ENCODE results near the gene ANO2.

The ANO2 gene

DNA sequence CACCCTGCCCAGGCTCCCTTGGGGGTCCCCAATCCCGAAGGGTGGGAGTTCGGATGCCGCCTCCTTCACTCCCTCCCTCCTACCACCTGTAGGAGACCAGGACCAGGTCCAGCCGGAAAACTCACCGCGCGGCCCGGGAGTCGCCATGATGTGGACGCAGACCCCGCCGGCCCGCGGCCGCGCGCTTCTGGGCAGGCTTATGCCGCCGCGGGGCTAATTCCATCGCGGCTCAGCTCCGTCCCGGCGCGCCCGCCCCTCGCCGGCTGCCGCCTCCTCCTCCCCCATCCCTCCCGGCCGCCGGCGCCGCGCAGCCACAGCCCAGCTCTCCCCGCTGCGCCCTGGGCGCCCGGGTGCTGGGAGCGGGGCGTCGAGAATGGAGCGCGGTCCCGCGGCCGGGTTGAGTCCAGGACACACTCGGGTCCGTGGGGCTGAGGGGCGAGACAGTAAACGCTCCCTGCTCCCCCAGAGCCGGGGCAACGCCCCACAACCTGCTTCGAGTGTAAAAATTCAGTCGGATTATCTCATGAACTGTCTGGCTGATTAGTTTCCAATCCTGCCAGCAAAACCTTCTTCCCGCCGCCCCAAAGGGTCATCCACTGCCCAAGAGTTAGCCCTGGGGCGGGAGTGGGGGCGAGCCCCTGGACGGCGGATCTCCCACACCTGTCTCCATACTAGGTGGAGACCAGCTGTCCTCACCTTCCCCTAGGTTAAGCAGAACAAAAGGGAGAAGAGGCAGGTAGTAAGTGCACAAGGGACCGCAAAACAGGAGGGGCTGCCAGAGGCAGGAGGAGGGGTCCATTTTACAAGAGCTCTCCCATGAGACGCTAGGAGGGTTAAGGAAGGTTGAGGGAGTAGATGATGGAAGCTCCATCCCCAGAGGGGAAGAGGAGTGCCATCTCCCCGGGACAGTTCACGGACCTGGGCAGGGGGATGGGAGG is at the start of gene ANO2:
ANO2 (minus strand) TSS at position 189 of the 938 bp plus-strand sequence; CDS start at position 147, 42 bp downstream.
- no peak for DNase-seq (ENCODE audit: low read depth in 2 of 2)

DNA sequence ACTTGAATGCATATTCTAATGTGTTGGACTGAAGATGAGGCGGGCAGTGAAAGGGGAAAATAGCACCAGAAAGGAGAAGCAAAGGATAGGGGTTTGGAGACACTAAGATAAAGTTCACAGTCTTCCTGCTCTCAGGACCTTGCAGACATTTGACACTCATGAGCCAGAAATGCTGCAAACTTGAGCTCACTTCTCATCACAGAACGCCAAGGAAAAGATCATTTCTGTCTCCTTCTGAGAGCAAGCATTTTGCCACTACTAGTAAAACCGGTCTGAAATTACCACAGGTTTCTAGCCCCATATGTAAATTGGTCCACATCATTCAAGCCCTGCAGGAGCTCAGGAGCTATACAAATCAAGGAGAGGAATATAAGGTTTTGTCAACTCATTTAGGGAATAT is 44.6 kb upstream of the ANO2 start:
- DNase-seq (ENCODE audit: low read depth in 2 of 2), result no peak

DNA sequence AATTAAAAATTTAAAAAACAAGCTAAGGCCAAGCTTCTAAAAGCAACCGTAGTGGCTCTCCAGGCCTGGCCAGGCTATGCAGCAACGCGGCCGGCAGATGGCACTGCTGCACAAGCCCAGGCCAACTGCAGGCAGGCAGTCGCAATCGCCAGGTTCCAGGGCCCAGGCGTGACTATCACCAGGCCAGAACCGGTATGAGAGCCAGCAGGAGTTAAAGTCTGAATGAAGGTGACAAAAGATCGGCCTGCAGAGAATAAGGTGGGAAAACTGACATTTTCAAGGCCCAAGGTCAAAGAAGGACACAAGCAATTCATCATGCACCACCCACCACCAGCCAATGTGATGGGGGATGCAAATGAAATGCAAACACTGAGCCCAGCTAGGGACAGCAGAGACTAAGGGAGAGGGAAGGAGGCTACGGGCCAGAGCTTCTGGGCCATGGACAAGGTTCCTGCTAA is 43.6 kb upstream of the ANO2 start:
- DNase-seq (ENCODE audit: low read depth in 2 of 2), result peak; percentile 57 to 72

DNA sequence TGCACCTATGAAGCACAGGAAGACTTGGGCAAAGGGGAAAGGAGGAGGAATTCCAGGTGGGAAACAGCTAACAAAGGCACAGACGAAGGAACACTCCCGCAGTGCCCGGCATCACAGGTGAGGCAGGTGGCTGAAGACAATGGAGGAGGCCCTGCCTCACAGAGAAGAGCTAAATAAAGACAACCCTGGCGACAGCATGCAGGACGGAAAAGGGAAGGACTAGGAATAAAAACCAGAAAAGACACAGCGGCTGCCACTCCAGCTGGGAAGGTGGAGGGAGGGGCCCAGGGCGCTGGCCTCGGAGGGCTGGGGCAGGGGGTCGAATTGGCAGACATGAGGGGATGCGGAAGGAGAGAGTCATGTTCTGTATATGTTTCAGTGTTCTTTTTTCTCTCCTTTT is 43.0 kb upstream of the ANO2 start:
- DNase-seq (ENCODE audit: low read depth in 2 of 2), result no peak

DNA sequence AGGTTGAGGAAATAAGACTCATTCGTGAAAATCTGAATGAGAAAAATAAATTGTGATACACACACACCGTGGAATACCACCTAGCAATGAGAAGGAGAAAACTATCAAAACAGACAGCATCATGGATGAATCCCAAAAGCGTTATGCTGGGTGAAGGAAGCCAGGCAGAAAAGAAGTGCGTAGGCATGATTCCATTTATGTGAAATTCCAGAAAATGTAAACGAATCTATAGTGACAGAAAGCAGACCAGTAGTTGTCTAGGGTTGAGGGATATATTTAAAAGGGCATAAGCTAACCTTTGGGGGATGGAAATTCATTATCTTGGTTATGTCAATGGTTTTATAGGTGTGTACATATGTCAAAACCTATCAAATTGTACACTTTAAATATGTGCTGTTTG is 42.5 kb upstream of the ANO2 start:
- DNase-seq (ENCODE audit: low read depth in 2 of 2), result no peak

DNA sequence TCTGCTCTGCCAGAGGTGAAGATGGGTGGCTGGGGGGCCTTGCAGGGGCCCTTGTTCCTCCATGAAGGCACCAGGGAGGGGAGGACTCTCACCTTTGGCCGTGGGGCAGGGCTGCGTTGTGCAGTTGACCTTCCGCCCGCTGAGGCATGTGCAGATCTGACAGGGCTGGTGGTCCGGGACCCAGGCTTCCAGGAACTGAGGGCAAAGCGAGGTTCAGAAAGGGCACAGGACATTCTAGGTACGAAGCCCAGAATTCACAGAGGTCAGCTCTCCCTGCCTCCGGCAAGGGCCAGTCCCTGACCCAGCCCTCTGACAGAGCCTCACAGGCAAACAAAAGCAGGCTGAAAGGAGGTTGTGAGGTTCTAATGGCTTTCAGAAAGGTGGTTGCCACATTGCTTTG is 40.4 kb upstream of the ANO2 start:
- no peak for DNase-seq (ENCODE audit: low read depth in 2 of 2)

DNA sequence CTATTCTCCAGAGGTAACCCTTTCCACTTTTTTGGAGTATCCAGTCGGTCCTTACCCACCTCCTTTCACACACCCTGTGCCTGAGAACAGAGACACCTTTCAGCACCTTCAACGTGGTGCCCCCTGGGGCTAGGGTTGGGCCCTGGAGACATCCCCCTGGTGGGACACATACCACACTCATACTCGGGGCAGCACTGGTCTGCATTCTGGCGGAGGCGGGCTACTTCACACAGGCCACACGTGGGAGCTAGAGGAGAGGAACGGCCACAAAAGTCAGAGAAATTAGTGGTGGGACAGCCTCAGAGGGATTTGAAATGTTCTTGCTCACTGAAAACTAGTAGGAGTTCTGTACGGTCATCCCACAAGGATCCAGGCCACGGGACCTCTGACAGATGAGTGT is 39.8 kb upstream of the ANO2 start:
- no peak for DNase-seq (ENCODE audit: low read depth in 2 of 2)

DNA sequence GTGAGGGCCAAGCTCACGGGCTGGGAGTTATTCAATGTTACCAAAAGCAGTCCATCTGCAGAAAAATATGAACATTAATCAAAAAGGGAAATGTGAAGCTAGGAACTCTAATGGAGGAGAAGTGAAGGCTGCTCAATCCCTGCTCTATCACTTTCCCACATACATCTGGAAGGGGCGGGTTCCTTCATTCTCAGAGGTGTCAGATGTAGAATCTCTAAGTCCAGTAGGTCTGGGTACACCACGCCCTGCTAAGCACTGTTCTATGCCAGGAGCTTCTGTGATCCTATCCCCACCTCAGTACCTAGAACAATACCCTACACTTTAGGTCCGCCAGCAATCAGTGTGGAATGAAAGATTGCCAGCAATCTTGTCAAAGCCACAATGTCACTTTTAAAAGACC is 37.0 kb upstream of the ANO2 start:
- DNase-seq (ENCODE audit: low read depth in 2 of 2), result no peak

DNA sequence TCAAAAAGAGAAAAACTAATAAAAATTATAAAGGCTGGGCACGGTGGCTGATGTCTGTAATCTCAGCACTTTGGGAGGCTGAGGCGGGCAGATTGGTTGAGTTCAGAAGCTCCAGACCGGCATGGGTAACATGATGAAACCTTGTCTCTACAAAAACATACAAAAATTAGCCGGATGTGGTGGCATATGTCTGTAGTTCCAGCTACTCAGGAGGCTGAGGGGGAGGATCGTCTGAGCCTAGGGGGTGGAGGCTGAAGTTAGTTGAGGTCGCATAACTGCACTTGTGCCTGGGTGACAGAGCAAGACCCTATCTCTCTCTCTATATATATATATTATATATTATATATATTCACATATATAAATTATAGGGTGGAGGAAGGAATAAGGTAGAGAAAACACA is 32.5 kb upstream of the ANO2 start:
- no peak for DNase-seq (ENCODE audit: low read depth in 2 of 2)

DNA sequence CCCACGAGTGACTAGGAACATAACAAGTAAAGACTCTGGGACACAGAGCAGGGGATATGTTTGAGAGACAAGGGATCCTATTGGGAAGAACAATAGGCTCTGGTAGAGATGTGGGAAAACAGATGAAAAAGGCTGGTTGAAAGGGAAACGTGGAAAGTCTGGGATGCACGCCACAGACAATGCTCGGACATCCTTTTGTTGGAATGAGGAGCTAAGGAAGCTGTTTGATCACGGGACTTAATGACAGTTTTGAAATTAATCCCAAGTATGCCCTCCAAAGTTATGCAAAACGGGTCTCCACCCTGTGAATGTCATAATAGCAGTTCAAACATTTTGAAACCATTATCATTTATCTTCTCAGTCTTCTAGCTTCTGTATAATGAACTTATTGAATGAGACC is 31.7 kb upstream of the ANO2 start:
- no peak for DNase-seq (ENCODE audit: low read depth in 2 of 2)

DNA sequence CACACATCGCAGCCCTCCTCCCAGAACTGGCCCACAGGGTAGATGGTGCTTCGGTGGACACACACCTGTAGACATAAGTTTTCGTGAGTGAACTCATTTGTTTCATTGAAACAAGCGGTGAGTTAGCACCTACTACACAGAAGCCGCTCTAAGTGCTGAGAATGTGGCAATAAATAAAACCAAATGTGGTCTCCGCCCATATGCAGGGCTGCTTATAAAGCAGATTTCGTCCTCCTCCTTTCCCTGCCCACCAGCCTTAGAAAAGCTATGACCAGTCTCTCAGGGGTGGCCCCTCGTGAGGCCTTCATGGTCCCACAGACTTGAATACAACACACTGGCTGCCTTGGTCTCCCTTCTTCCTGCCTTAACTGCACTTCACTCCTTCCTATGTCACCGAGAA is 31.1 kb upstream of the ANO2 start:
- DNase-seq (ENCODE audit: low read depth in 2 of 2), result no peak

DNA sequence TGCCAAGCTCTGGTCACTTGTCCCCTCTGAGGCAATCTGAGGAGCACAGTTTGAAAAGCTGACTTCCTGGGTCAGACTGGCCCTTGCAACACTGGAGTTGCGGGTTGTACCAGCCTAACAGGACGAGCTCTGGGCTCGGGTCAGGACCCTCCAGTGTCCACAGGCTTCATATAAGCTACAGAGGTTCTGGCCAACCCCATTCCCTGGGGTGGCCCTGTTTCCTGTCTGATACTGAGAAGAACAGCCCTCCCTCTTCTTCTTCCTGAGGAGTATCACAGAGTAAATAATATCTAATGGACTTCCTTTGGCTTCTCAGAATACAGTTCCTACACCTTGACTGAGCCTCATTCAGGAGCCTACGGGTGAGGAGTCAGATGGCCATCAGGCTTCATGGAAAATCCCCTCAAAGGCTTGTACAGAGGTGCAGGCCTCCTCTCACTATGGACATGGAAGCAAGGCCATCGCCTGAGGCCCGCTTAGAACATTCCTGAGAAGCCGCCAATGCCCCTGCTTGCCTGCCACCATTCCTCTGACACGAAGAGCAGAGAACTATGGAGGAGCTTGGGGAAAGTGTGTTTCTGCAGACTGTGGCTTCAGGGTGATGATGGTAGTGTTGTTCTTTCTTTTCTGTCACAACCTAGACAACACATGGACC is 28.5 kb upstream of the ANO2 start:
- DNase-seq (ENCODE audit: low read depth in 2 of 2), result no peak

DNA sequence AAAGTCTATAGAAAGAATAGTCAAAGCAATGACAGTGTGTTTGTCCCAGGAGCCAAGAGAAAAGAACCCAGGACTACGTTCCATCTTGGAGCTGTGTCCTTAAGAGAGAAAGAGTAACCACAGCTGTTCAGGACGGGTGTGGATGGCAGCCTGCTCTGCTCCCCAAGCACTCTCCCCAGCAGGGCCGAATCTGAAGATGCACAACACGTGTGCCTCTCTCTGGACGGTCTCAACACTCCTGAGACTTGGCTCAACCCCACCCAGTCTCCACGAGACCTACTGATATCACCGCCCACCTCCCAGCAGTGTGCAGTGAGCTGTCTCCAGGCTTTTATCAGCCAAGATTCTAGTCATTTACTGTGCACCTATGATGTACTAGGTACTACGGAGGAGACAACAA is 27.3 kb upstream of the ANO2 start:
- DNase-seq (ENCODE audit: low read depth in 2 of 2), result no peak

DNA sequence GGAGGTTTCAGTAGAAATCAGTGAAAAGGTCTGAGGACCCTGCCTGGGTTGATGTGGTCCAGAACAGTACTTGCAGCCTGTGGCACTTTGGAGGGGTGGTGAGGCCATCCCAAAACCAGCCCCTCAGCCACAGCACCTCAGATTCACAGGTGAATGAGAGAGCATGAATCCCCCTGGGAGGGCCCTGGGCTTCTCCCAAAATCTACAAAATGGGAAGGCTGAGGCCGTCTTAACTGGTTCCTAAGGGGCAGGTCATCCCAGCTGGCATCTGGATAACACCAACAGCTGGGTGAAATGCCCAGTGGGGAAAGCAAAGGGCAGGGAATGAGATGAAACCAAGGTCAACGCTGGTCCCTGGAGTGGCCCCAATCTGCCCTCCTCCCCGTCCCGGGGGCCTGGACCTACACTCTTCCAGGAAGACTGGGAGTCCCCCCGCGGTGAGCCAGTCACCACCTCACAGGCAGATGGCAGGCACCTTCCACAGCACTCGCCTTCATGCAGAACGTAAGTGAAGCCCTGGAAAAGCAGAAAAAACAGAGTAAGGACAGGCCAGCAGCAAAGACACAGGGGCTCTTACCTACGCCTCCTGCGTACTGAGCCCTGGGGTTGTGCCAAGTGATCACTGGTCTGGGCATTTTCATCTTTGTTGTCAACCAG is 26.3 kb upstream of the ANO2 start:
- no peak for DNase-seq (ENCODE audit: low read depth in 2 of 2)

DNA sequence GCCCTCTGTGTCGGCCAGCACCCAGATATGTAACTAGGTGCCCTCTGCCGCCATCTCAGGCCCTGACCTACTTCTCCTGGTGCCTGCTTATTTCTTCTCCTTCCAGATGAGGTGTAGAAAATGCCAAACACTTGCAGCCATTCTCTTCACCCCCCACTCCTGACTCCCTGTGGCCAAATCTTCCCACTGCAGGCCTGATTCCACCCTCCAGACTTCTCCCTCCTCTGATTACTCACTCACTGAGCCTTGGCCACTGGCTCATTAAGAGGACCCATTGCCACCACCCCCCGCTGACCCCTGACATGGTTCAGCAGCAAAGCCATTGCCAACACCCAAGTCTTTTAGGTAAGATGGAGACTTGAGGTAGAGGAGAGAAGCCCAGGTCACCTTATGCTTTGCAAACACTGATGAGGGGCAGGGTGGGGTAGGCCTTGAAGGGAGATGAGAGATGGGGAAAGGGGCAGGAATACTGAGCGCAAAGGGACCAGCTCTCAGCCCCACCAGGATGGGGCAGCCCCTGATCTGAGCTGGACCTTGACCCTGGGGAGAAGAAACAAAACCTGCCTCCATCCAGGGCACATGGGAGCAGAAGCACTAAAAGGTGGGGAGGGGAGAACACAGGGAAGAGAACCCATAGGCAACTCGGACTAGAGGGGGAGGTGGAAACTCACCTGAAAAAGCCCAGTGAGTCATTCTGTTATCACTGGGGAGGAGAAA is 25.1 kb upstream of the ANO2 start:
- no peak for DNase-seq (ENCODE audit: low read depth in 2 of 2)

DNA sequence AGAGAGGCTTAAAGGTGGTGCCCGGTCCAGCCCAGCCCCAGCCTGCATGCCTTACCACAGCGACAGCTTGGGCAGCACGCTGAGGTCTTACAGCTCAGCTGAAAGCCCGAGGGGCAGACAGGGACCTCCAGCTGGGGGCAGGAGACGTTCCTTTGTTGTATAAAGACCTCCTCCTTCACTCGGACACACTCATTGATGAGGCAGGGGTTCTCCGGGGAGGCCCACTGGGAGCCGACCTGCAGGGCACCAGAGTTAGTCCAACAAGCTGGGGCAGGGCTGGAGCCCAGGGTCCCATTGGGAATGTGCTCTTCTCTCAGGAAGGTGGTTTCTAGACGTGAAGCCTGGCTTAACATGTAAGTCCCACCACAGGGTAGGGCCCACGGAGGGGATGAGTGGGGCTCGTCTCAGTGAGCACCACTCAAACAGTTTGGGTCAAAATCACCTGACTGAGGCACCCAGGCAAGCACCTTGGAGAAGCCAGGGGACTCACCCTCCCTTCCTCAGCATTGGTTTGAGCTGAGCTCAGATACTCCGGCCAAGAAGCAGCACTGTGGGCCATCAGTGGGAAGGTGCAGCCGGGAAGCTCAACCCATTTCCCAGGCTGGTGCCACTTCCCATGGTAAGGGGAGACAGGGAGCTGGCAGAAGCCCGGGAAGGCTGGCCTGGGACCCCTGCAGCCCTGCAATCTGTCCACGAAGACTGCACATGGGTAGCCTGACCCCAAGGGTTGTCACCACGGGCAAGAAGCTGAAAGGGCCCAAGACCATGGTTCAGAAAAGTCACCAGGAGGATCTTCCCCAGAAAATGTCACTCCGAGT is 24.3 kb upstream of the ANO2 start:
- no peak for DNase-seq (ENCODE audit: low read depth in 2 of 2)

DNA sequence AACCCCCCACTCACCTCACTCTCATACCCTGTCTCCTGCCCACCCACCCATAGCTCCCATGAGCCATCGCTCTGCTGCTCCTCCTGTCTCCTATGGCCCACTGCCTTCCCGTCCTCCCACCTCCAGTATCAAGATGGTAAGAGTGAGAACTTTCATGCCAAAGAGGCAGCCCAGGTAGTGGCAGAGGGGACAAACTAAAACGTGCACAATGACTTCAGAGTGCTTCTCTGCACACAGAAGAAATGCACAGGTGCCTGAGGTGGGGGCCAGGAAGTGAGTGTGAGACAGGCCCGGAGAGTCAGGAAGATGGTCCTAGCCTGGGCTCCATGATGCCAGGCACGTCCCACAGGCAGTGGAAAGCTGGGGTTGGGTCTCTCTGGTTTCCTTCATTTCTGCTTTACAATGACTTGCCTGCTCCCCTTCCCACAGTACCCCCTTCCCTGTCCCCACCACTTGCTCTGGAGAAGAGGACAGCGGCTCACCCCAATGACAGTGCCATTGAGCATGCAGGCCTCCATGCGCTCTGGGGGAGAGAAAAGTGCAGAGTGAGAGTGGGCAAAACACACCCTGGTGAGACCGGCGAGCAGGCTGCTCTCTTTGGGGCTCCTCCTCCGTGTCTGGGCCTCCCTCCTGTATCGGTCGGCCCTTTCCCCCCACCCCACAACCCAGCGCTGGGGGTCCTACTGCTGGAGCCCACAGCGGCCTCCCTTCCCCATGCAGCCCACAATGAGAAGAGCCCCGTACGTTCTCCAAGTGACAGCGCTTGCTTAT is 22.8 kb upstream of the ANO2 start:
- DNase-seq (ENCODE audit: low read depth in 2 of 2), result no peak

DNA sequence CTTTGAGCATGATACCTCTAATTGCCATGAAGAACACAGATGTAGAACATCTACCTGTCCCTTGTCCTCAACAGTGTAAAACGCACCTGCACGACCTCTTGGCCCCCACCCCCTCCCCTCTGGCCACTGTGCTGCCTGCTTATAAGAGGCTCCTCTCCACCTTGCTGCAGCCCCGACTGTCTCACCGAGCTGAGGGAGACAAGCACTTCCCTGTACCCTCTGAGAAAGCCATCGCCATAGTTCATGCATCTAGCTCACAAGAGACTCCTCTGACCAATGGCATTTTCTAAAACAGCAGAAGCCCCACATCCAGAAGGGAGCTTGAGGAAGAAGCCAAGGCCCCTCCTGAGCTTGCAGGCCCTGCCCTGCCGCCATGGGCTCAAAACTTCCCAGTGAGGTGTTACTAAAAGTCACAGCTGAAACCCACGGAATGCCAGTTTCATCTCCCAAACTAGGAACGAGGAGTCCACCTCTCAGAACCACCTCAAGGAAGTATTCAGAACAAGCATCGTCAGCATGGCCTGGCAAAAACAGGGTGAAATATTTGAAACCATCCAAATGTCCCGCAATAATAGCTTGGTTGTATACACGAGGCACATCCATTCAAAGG is 21.5 kb upstream of the ANO2 start:
- DNase-seq (ENCODE audit: low read depth in 2 of 2), result no peak

DNA sequence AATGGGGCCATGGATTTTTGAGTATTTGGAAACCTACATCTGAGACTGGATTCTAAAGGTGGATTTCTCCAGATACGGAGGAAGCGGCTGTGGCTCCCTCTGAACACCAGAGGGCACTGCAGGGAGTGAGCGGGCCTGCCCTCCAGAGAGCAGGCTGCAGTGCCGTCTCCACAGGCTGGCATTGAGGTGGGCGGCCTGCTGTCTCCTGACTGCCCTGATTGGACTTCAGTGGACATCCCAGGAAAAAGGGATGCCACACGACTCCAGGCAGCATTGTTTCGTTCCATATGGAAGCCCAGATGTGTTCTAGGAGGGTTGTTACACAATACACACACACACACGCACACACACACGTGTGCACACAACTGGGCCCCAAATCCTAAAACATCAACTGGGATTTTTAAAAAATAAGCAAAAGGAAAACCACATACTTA is 20.9 kb upstream of the ANO2 start:
- peak; percentile 14 to 38 for DNase-seq (ENCODE audit: low read depth in 2 of 2)

Data from stimulated activated CD8-positive, alpha-beta memory T cell treated with anti-CD3 and anti-CD28 coated beads, Interleukin-2, amount 100 ng/mL, for 48 hours (primary cell).